GM23248 (cell line): Measurements from ENCODE around the gene THBS2. TPM values are rescaled to one million over a fixed set of nuclear protein-coding genes. Genes with fewer than 3 reads are reported as not detected.

Experiments
- DNase-seq: peaks from one replicate; pipeline ENCODE4 v3.0.0-alpha.2; 2015
- H2AFZ ChIP-seq: fragments of 200-600 bp; sonication (generic); 2 replicates; pipeline ENCODE4 v1.6.1; 2016; ENCODE audit warnings: antibody characterized with exemption
- H3F3A ChIP-seq: fragments of 200-600 bp; sonication (generic); 2 replicates; pipeline ENCODE4 v1.6.1; 2016; ENCODE audit warnings: mild to moderate bottlenecking, antibody characterized with exemption, mixed run types; ENCODE audit not compliant: insufficient read depth
- H3K27ac ChIP-seq: fragments of 200-600 bp; sonication (generic); 2 replicates; pipeline ENCODE4 v1.5.1; 2016; ENCODE audit warnings: mild to moderate bottlenecking
- H3K27me3 ChIP-seq: fragments of 200-600 bp; sonication (generic); replicated peaks from 2 replicates; pipeline ENCODE4 v1.6.1; 2016; ENCODE audit warnings: mild to moderate bottlenecking; ENCODE audit not compliant: insufficient read depth
- H3K36me3 ChIP-seq: fragments of 200-600 bp; sonication (generic); 2 replicates; pipeline ENCODE4 v1.6.1; 2016; ENCODE audit warnings: low read depth, mild to moderate bottlenecking
- H3K4me1 ChIP-seq: fragments of 200-600 bp; sonication (generic); 2 replicates; pipeline ENCODE4 v1.6.1; 2016; ENCODE audit warnings: mild to moderate bottlenecking; ENCODE audit not compliant: insufficient read depth
- H3K4me2 ChIP-seq: fragments of 200-600 bp; sonication (generic); one replicate; pipeline ENCODE4 v1.6.1; 2016; ENCODE audit warnings: mild to moderate bottlenecking; ENCODE audit not compliant: unreplicated experiment
- H3K4me3 ChIP-seq: fragments of 200-600 bp; sonication (generic); 2 replicates; pipeline ENCODE4 v1.5.1; 2016; ENCODE audit warnings: mild to moderate bottlenecking
- H3K79me2 ChIP-seq: fragments of 200-600 bp; sonication (generic); 2 replicates; pipeline ENCODE4 v1.6.1; 2016; ENCODE audit warnings: mild to moderate bottlenecking; ENCODE audit not compliant: insufficient read depth
- H3K9ac ChIP-seq: fragments of 200-600 bp; sonication (generic); 2 replicates; pipeline ENCODE4 v1.6.1; 2016; ENCODE audit warnings: mild to moderate bottlenecking
- H3K9me2 ChIP-seq: fragments of 200-600 bp; sonication (generic); 2 replicates; pipeline ENCODE4 v1.6.1; 2016; ENCODE audit warnings: mixed run types, mild to moderate bottlenecking, moderate library complexity; ENCODE audit not compliant: insufficient read depth
- H3K9me3 ChIP-seq: fragments of 200-600 bp; sonication (generic); one replicate; pipeline ENCODE4 v1.6.1; 2017; ENCODE audit warnings: low read depth
- H4K20me1 ChIP-seq: fragments of 200-600 bp; sonication (generic); 2 replicates; pipeline ENCODE4 v1.6.0; 2016; ENCODE audit not compliant: insufficient read depth
- EZH2 ChIP-seq: fragments of 200-600 bp; sonication (generic); IDR thresholded peaks from 2 replicates; pipeline ENCODE4 v1.6.1; 2018; ENCODE audit warnings: antibody characterized with exemption, mild to moderate bottlenecking; ENCODE audit not compliant: insufficient read depth, poor library complexity, severe bottlenecking
- EZH2phosphoT487 ChIP-seq: fragments of 200-600 bp; sonication (generic); IDR thresholded peaks from 2 replicates; pipeline ENCODE4 v1.6.1; 2018; ENCODE audit warnings: antibody characterized with exemption, moderate library complexity, mild to moderate bottlenecking, low read depth; ENCODE audit not compliant: insufficient read depth
- WGBS, 2 experiments: methylation state at CpG; one replicate each; pipeline ENCODE4 v1.1.6; 2015 to 2017; ENCODE audit warnings: low lambda C conversion rate in 2 of 2, low coverage in 1 of 2; ENCODE audit errors: missing lambda C conversion rate in 2 of 2; 5-methylcytosine and 5-hydroxymethylcytosine counted together
- in situ Hi-C: fragments of 300-500 bp; cut with MboI; formaldehyde crosslinking; loops from 2 replicates; pipeline ENCODE4 v1.15.0; 2020
- polyA plus RNA-seq: library from polyadenylated mRNA; unstranded; fragments of >200 nt; fragmentation: Nextera tagmentation; extraction: Ambion mirVana; gene quantifications from 2 replicates; pipeline ENCODE4 v1.2.1, GENCODE V29; 2016
- total RNA-seq: library from RNA; depleted of rRNA; stranded (reverse); fragments of >200 nt; shearing (Covaris generic); gene quantifications from 2 replicates; pipeline ENCODE4 v1.2.3, GENCODE V29; 2014

The THBS2 gene
- total and polyA plus RNA-seq, 2 experiments from 2014 or later = 77.8 to 137 TPM

GRCh38 chr6:169175360-169175887, 78.2 kb downstream of the THBS2 start:
- Histone ChIP-seq H3K79me2 (no peaks in the 10 kb centered on the region), H4K20me1 (no peaks in the 10 kb centered on the region), H3K4me3 (no peak overlapping the region), H2AFZ (no peak overlapping the region), H3F3A (peaks cover 14% of the 10 kb centered on the region; the same call in 1 of the 2 replicates), H3K9ac (no peak overlapping the region), H3K36me3 (no peaks in the 10 kb centered on the region), H3K4me2 (no peak overlapping the region), H3K9me3 (no peaks in the 10 kb centered on the region), H3K9me2 (no peaks in the 10 kb centered on the region), H3K27ac (no peak overlapping the region), H3K4me1 (peaks cover 21% of the 10 kb centered on the region), H3K27me3 (no peaks in the 10 kb centered on the region)
- DNase-seq = no peak
- TF ChIP-seq EZH2phosphoT487 (no peak), EZH2 (no peak)
- in situ Hi-C loops = no loop called here
- WGBS, 2 experiments = 92 to 93% methylated on average over 15 of the region's 15 CpGs

DNA sequence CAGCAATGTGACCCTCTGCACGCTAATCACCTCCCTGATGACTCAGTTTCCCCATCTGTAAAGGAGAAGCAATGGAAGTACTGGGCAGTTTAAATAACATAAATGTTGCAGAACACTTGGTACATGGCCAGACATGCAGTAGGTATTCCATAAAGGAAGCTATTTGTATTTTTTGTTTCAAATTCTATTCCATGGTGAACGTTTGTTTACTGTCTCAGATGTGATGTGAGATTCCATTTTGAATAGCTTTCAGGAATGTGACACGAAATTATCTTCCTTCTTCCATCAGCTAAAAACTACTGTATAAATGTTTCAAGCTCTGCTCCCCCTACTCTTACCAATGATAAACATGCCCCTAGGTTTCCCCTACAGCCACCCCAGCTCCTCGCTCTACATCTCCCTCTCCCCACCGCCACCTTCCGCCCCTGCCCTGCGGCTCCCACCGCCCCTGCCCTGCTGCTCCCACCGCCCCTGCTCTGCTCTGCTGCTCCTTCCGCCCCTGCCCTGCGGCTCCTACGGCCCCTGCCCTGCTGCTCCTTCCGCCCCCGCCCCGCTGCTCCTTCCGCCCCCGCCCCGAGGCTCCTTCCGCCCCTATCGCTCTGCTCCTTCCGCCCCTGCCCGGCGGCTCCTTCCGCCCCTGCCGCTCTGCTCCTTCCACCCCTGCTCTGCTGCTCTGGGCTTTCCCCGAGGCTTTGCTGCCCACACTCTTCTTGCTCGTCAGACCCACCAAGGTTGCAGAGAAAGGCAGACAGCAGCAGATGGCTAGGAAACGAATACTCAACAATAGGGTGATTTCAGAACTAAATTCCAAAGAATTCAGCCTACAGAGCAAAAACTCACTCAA, 78.9 kb downstream of the THBS2 start:
- in situ Hi-C loops = no loop called here
- no peak overlapping the region for H3K4me3 ChIP-seq
- H3K27me3 ChIP-seq = no peaks in the 10 kb centered on the region
- H3K27ac ChIP-seq = no peak overlapping the region
- no peaks in the 10 kb centered on the region for H3K79me2 ChIP-seq
- no peaks in the 10 kb centered on the region for H4K20me1 ChIP-seq
- H3F3A ChIP-seq = peaks cover 15% of the 10 kb centered on the region; the same call in 1 of the 2 replicates
- TF ChIP-seq EZH2phosphoT487 (no peak), EZH2 (no peak)
- no peak overlapping the region for H2AFZ ChIP-seq
- 91 to 98% methylated on average over 8 to 26 of the region's 28 CpGs for WGBS, 2 experiments
- H3K9me3 ChIP-seq = no peaks in the 10 kb centered on the region
- DNase-seq = no peak
- H3K36me3 ChIP-seq = no peaks in the 10 kb centered on the region
- no peaks in the 10 kb centered on the region for H3K9me2 ChIP-seq
- H3K9ac ChIP-seq = no peak overlapping the region
- no peak overlapping the region for H3K4me2 ChIP-seq
- H3K4me1 ChIP-seq = peaks cover 21% of the 10 kb centered on the region

DNA sequence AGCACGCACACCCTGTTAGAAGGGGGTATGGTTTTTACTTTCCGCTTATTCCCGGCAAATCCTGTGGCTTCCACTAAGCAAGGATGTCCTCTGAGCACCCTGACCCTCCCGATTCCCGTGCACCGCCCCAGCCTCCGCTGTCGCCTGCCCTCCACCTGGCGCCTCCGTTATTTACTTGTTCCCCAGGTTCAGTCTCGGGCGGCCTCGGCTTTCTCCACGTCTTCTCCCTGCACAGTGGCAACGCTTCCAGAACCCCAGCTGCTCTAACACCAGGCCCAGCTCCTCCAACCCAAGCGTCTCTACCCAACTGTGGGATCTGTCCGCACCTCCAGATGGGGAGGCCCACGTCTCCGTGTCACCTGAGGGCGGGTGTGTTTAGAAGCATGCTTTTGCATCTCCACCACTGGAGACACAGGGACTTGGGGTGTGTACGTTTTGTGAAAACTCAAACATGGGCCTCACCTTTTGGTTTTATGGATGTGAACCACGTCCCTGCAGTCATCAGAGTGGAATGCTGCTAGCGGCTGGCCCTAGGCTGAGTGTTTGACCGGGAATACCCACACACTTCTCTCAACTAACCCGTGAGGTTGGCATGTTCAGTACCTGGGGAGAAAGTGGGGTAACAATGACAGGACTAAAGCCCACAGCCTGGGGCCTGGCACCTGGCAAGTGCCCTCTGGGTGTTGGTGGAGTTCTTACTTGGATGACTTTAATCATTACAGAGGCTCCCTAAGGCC, 79.9 kb downstream of the THBS2 start:
- TF ChIP-seq EZH2 (no peak), EZH2phosphoT487 (no peak)
- peaks cover 21% of the 10 kb centered on the region for H3K4me1 ChIP-seq
- 97 to 98% methylated on average over 25 of the region's 25 CpGs for WGBS, 2 experiments
- in situ Hi-C loops = no loop called here
- H4K20me1 ChIP-seq = no peaks in the 10 kb centered on the region
- DNase-seq = no peak
- no peaks in the 10 kb centered on the region for H3K36me3 ChIP-seq
- H3K9me2 ChIP-seq = no peaks in the 10 kb centered on the region
- no peaks in the 10 kb centered on the region for H3K9me3 ChIP-seq
- no peak overlapping the region for H3K4me3 ChIP-seq
- no peaks in the 10 kb centered on the region for H3K79me2 ChIP-seq
- H3K27me3 ChIP-seq = no peaks in the 10 kb centered on the region
- H3K9ac ChIP-seq = no peak overlapping the region
- peaks cover 15% of the 10 kb centered on the region; the same call in 1 of the 2 replicates for H3F3A ChIP-seq
- peak overlapping the region; percentile 64; the same call in 1 of the 2 replicates for H2AFZ ChIP-seq
- no peak overlapping the region for H3K4me2 ChIP-seq
- H3K27ac ChIP-seq = peak overlapping the region; percentile 98

DNA sequence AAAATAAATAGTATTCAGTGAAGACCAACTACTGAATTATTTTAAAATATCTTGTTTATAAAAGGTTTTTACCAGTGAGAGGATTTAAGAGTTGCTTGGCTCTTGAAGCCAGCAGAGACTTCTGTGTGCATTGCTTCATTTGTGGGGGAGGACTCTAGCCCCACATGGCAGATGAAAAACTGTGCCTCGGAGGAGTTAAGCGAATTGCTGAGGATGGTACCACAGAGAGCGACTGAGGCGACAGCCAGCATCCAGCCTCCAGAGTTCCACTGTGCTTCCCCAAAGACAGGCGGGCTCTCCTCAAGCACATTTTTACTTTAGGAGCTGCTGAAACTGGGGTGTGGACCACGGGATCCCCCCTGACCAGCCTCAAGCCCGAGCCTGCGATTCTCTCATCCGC, 80.7 kb downstream of the THBS2 start:
- in situ Hi-C loops = no loop called here
- H3K27ac ChIP-seq = peak overlapping the region; percentile 98
- no peaks in the 10 kb centered on the region for H3K9me3 ChIP-seq
- H3K4me2 ChIP-seq = peak overlapping the region; percentile 34
- H3K27me3 ChIP-seq = no peaks in the 10 kb centered on the region
- peak overlapping the region; percentile 5; the same call in 1 of the 2 replicates for H3K4me3 ChIP-seq
- H3K9me2 ChIP-seq = no peaks in the 10 kb centered on the region
- H3K9ac ChIP-seq = peak overlapping the region; percentile 85
- TF ChIP-seq EZH2phosphoT487 (no peak), EZH2 (no peak)
- DNase-seq = peak; percentile 38
- H4K20me1 ChIP-seq = no peaks in the 10 kb centered on the region
- H3F3A ChIP-seq = peaks cover 15% of the 10 kb centered on the region; the same call in 1 of the 2 replicates
- no peaks in the 10 kb centered on the region for H3K79me2 ChIP-seq
- H3K36me3 ChIP-seq = no peaks in the 10 kb centered on the region
- H3K4me1 ChIP-seq = peaks cover 19% of the 10 kb centered on the region
- peak overlapping the region; percentile 64 for H2AFZ ChIP-seq
- WGBS, 2 experiments = 86 to 89% methylated on average over 9 of the region's 9 CpGs
